ENCODE measurements around the gene CIRBP. TPM values are rescaled to one million over a fixed set of nuclear protein-coding genes. Genes with fewer than 3 reads are reported as not detected.

Gene CIRBP
- total and polyA plus RNA-seq, 2 donors (not counting 1 experiment from before 2014, with no cell fraction given) = 643 to 1,164 TPM

DNA sequence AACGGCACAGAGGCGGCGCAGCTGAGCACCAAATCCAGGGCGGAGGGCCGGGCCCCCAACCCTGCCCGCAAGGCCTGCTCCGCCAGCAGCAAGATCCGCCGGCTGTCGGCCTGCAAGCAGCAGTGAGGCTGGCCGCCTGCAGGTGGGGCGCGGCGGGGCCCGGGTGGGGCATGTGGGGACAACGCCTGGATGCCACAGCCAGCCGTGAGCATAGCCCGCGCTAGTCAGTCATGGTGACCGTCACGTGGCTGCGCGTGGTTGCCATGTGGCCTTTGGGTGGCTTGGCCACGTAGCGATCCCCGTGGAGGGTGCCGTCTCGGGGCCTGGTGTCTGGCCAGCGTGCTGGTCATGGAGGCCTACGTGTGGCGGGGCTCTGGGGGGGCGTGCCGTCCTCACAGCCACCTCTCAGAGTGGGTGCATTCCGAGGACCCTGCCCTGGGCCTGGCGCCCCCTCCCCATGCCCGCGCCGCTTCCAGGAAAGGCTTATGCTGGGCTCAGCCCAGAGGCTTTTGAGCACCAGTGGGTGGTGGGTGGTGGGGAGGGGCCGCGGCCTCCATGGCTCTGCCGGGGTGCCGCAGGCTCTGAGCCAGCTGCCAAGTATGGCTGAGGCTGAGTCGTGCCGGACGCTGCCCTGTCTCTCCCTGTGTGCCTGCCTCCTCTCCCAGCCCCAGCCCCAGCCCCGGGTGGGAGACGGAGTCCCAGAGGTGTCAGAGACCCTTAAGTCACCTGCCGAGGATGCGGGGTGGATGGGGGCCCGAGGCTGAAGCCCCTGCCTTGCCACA, 42.4 kb upstream of the CIRBP start:
- H3K4me3 Mint-ChIP-seq = no peak overlapping the region
- no peaks in the 10 kb centered on the region for H3K27me3 ChIP-seq (replicated peaks in 1 of 4; ENCODE audit: control extremely low read depth in 1 of 4, control insufficient read depth in 3 of 4, insufficient read depth in 4 of 4, low read length in 3 of 4)
- no peak overlapping the region for H3K4me3 ChIP-seq (ENCODE audit: control extremely low read depth in 1 of 5, extremely low read depth in 1 of 5, insufficient read depth in 1 of 5, low read depth in 2 of 5, low read length in 4 of 5)
- intact Hi-C loops (cut with micrococcal nuclease) = no loop called here
- POLR2A ChIA-PET = no interaction called here
- no peaks in the 10 kb centered on the region for H3K9me3 Mint-ChIP-seq (ENCODE audit: insufficient read depth)
- H3K27me3 Mint-ChIP-seq = no peaks in the 10 kb centered on the region
- H3K36me3 ChIP-seq (replicated peaks in 1 of 2; ENCODE audit: control extremely low read depth in 1 of 2, control insufficient read depth in 1 of 2, extremely low read depth in 1 of 2, insufficient read depth in 2 of 2, low read length in 1 of 2) = peaks cover 0 to 26% of the 10 kb centered on the region in 2 experiments
- DNase-seq (no peak), ATAC-seq (ENCODE audit: low read depth) (no peak)
- H3K9ac ChIP-seq (ENCODE audit: low read length) = no peak overlapping the region
- WGBS (ENCODE audit: insufficient coverage) = 95% methylated on average over 48 of the region's 50 CpGs
- no peaks in the 10 kb centered on the region for H3K9me3 ChIP-seq (ENCODE audit: control extremely low read depth in 1 of 3, control insufficient read depth in 2 of 3, insufficient read depth in 1 of 3, low read length in 2 of 3)
- H3K79me2 ChIP-seq (ENCODE audit: control insufficient read depth, insufficient read depth, low read length) = peaks cover 10% of the 10 kb centered on the region
- no peak overlapping the region for H3K27ac ChIP-seq (ENCODE audit: low read length in 2 of 2)
- no peak overlapping the region for H2AFZ ChIP-seq (ENCODE audit: insufficient read depth, low read depth, low read length, poor library complexity, severe bottlenecking)
- peaks cover 14% of the 10 kb centered on the region for H4K20me1 ChIP-seq (ENCODE audit: control insufficient read depth, insufficient read depth, low read length, poor library complexity, severe bottlenecking)
- H3K4me1 Mint-ChIP-seq = peaks cover 2% of the 10 kb centered on the region
- TF ChIP-seq, protein P1, sequence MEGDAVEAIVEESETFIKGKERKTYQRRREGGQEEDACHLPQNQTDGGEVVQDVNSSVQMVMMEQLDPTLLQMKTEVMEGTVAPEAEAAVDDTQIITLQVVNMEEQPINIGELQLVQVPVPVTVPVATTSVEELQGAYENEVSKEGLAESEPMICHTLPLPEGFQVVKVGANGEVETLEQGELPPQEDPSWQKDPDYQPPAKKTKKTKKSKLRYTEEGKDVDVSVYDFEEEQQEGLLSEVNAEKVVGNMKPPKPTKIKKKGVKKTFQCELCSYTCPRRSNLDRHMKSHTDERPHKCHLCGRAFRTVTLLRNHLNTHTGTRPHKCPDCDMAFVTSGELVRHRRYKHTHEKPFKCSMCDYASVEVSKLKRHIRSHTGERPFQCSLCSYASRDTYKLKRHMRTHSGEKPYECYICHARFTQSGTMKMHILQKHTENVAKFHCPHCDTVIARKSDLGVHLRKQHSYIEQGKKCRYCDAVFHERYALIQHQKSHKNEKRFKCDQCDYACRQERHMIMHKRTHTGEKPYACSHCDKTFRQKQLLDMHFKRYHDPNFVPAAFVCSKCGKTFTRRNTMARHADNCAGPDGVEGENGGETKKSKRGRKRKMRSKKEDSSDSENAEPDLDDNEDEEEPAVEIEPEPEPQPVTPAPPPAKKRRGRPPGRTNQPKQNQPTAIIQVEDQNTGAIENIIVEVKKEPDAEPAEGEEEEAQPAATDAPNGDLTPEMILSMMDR (IDR thresholded peaks at IDR 0.05) = no peak
- no peak for TF ChIP-seq EZH2 (IDR thresholded peaks at IDR 0.05; ENCODE audit: borderline replicate concordance, insufficient read depth, low read depth, low read length, poor library complexity, severe bottlenecking)
- CTCF ChIA-PET = no interaction called here
- H3K4me1 ChIP-seq (ENCODE audit: control insufficient read depth in 2 of 2, insufficient read depth in 2 of 2, low read length in 2 of 2) = no peaks in the 10 kb centered on the region
- H3K27ac Mint-ChIP-seq = no peak overlapping the region
- H3K4me2 ChIP-seq (replicated peaks; ENCODE audit: low read depth, low read length, poor library complexity, severe bottlenecking) = no peak overlapping the region

DNA sequence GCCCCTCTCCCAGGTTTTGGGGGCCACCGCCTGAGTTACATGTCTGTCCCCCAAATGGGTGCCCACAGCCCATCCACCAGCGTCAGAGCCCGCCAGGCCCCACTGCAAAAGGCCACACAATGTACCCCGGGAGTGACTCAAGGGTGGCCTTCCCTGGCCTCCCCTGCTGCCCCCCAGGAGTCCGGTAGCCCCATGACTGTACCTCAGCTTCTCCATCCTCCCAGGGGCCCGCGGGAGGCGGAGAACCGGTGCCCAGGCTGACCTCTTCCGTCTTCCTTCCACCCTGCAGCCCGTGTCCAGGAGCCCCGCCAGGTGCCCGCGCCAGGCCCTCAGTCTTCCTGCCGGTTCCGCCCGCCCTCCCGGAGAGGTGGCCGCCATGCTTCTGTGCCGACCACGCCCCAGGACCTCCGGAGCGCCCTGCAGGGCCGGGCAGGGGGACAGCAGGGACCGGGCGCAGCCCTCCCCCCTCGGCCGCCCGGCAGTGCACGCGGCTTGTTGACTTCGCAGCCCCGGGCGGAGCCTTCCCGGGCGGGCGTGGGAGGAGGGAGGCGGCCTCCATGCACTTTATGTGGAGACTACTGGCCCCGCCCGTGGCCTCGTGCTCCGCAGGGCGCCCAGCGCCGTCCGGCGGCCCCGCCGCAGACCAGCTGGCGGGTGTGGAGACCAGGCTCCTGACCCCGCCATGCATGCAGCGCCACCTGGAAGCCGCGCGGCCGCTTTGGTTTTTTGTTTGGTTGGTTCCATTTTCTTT, 41.7 kb upstream of the CIRBP start:
- TF ChIP-seq EZH2 (IDR thresholded peaks at IDR 0.05; ENCODE audit: borderline replicate concordance, insufficient read depth, low read depth, low read length, poor library complexity, severe bottlenecking) = no peak
- TF ChIP-seq, protein P1 (IDR thresholded peaks at IDR 0.05) = no peak
- POLR2A ChIA-PET = no interaction called here
- Mint-ChIP-seq H3K9me3 (ENCODE audit: insufficient read depth) (no peaks in the 10 kb centered on the region), H3K4me3 (no peak overlapping the region), H3K27ac (no peak overlapping the region), H3K27me3 (no peaks in the 10 kb centered on the region), H3K4me1 (peaks cover 2% of the 10 kb centered on the region)
- Histone ChIP-seq H3K79me2 (ENCODE audit: control insufficient read depth, insufficient read depth, low read length) (peaks cover 3% of the 10 kb centered on the region), H3K9ac (ENCODE audit: low read length) (no peak overlapping the region), H3K4me2 (replicated peaks; ENCODE audit: low read depth, low read length, poor library complexity, severe bottlenecking) (no peak overlapping the region), H4K20me1 (ENCODE audit: control insufficient read depth, insufficient read depth, low read length, poor library complexity, severe bottlenecking) (peaks cover 12% of the 10 kb centered on the region), H3K4me3 (ENCODE audit: control extremely low read depth in 1 of 5, extremely low read depth in 1 of 5, insufficient read depth in 1 of 5, low read depth in 2 of 5, low read length in 4 of 5) (no peak overlapping the region), H3K27ac (ENCODE audit: low read length in 2 of 2) (no peak overlapping the region), H3K36me3 (replicated peaks in 1 of 2; ENCODE audit: control extremely low read depth in 1 of 2, control insufficient read depth in 1 of 2, extremely low read depth in 1 of 2, insufficient read depth in 2 of 2, low read length in 1 of 2) (peaks cover 0 to 26% of the 10 kb centered on the region in 2 experiments), H3K4me1 (ENCODE audit: control insufficient read depth in 2 of 2, insufficient read depth in 2 of 2, low read length in 2 of 2) (no peaks in the 10 kb centered on the region), H3K27me3 (replicated peaks in 1 of 4; ENCODE audit: control extremely low read depth in 1 of 4, control insufficient read depth in 3 of 4, insufficient read depth in 4 of 4, low read length in 3 of 4) (no peaks in the 10 kb centered on the region), H2AFZ (ENCODE audit: insufficient read depth, low read depth, low read length, poor library complexity, severe bottlenecking) (no peak overlapping the region), H3K9me3 (ENCODE audit: control extremely low read depth in 1 of 3, control insufficient read depth in 2 of 3, insufficient read depth in 1 of 3, low read length in 2 of 3) (no peaks in the 10 kb centered on the region)
- ATAC-seq (ENCODE audit: low read depth) (no peak), DNase-seq (no peak)
- 98% methylated on average over 35 of the region's 56 CpGs for WGBS (ENCODE audit: insufficient coverage)
- CTCF ChIA-PET = no interaction called here
- intact Hi-C loops (cut with micrococcal nuclease) = no loop called here
